OCI-LY7 (cell line): ENCODE data around the gene EFNA5. TPM values are rescaled to one million over a fixed set of nuclear protein-coding genes. Genes with fewer than 3 reads are reported as not detected.

Source experiments
- BruUV-seq: library from RNA; stranded (reverse); fragments of 400-500 nt; replicated peaks from 2 replicates; lab custom pipeline; 2021; lab: Mats Ljungman, UMichigan
- CTCF ChIA-PET: fragments of 300-600 bp; sonication (Branson Sonifier 250); formaldehyde crosslinking; loops from one replicate; lab custom pipeline; 2022; ENCODE audit warnings: antibody characterized with exemption; ENCODE audit not compliant: unreplicated experiment; lab: Charles Lee
- POLR2A ChIA-PET: fragments of 300-600 bp; sonication (Branson Sonifier 250); formaldehyde crosslinking; loops from one replicate; lab custom pipeline; 2022; ENCODE audit warnings: antibody characterized with exemption; lab: Charles Lee
- DNase-seq: peaks from one replicate; pipeline ENCODE4 v3.0.0-alpha.2; 2015; ENCODE audit warnings: low spot score
- H2AFZ ChIP-seq: fragments of 200-600 bp; sonication (generic), shearing (Covaris generic); 2 replicates; pipeline ENCODE4 v1.6.1; 2014; ENCODE audit warnings: mild to moderate bottlenecking, antibody characterized with exemption, low read length, moderate library complexity
- H3K27ac ChIP-seq: fragments of 200-600 bp; sonication (generic); 2 replicates; pipeline ENCODE4 v1.5.1; 2014; ENCODE audit warnings: mixed run types, low read depth, mild to moderate bottlenecking, moderate library complexity, low read length, inconsistent platforms; ENCODE audit not compliant: poor library complexity, severe bottlenecking
- H3K36me3 ChIP-seq: fragments of 200-600 bp; sonication (generic); 2 replicates; pipeline ENCODE4 v1.6.1; 2014; ENCODE audit warnings: mild to moderate bottlenecking, antibody characterized with exemption, low read length, moderate library complexity, mixed read lengths; ENCODE audit not compliant: insufficient read depth
- H3K4me1 ChIP-seq: fragments of 200-600 bp; sonication (generic); 2 replicates; pipeline ENCODE4 v1.5.1; 2014; ENCODE audit warnings: mild to moderate bottlenecking, low read length; ENCODE audit not compliant: insufficient read depth, poor library complexity, severe bottlenecking
- H3K4me2 ChIP-seq: fragments of 200-600 bp; sonication (generic); 2 replicates; pipeline ENCODE4 v1.6.1; 2014; ENCODE audit warnings: mild to moderate bottlenecking, low read length
- H3K4me3 ChIP-seq: fragments of 200-600 bp; sonication (generic); 2 replicates; pipeline ENCODE4 v1.5.1; 2014; ENCODE audit warnings: mild to moderate bottlenecking, low read depth, low read length; ENCODE audit not compliant: poor library complexity, severe bottlenecking
- H3K79me2 ChIP-seq: fragments of 200-600 bp; sonication (generic); 2 replicates; pipeline ENCODE4 v1.6.1; 2016; ENCODE audit warnings: low read depth, mild to moderate bottlenecking, low read length, moderate library complexity, mixed read lengths; ENCODE audit not compliant: insufficient read depth
- H3K9me2 ChIP-seq: fragments of 200-600 bp; sonication (generic); 2 replicates; pipeline ENCODE4 v1.6.1; 2016; ENCODE audit warnings: mild to moderate bottlenecking, low read length, mixed read lengths; ENCODE audit not compliant: insufficient read depth
- H3K9me3 ChIP-seq: fragments of 200-600 bp; sonication (generic); 2 replicates; pipeline ENCODE4 v1.6.1; 2014; ENCODE audit warnings: mild to moderate bottlenecking, mixed run types, low read length, mixed read lengths
- H4K20me1 ChIP-seq: fragments of 200-600 bp; sonication (generic); 2 replicates; pipeline ENCODE4 v1.6.1; 2014; ENCODE audit warnings: mild to moderate bottlenecking, antibody characterized with exemption, low read length, moderate library complexity, mixed read lengths; ENCODE audit not compliant: insufficient read depth
- CTCF ChIP-seq: fragments of 200-600 bp; sonication (generic); conservative IDR thresholded peaks from 2 replicates; pipeline ENCODE4 v1.5.1; 2014; ENCODE audit warnings: mild to moderate bottlenecking, antibody characterized with exemption, low read length, moderate library complexity, mixed read lengths
- EZH2phosphoT487 ChIP-seq: fragments of 200-600 bp; sonication (generic); IDR thresholded peaks from 2 replicates; pipeline ENCODE4 v1.6.1; 2018; ENCODE audit warnings: low read depth, borderline replicate concordance, mild to moderate bottlenecking, mixed run types, antibody characterized with exemption, low read length, moderate library complexity, mixed read lengths
- intact Hi-C: fragments of 100-400 bp; cut with micrococcal nuclease; formaldehyde crosslinking; loops from one replicate; pipeline ENCODE4 v1.10.0; 2022; ENCODE audit not compliant: unreplicated experiment
- total RNA-seq, 2 experiments: library from RNA; depleted of rRNA in 1 of 2; stranded (reverse); fragments of >200 nt in 1 of 2; shearing (Covaris generic) in 1 of 2; gene quantifications; 2 replicates each; pipeline ENCODE4 v1.2.3, GENCODE V29; 2014 to 2022

Gene EFNA5
- total RNA-seq, 2 experiments from 2014 or later = 2.1 to 3.1 TPM

GRCh38 chr5:107487056-107487542, 183.6 kb downstream of the EFNA5 start:
- Histone ChIP-seq H3K36me3 (no peaks in the 10 kb centered on the region), H3K79me2 (no peaks in the 10 kb centered on the region), H3K4me2 (no peak overlapping the region), H3K9me2 (no peaks in the 10 kb centered on the region), H3K9me3 (no peaks in the 10 kb centered on the region; the same call in 1 of the 2 replicates), H3K27ac (no peak overlapping the region), H4K20me1 (no peaks in the 10 kb centered on the region), H3K4me1 (peaks cover 28% of the 10 kb centered on the region), H3K4me3 (no peak overlapping the region), H2AFZ (peak overlapping the region; percentile 48; the same call in 1 of the 2 replicates)
- CTCF ChIA-PET = interaction anchor here (0.6 kb wide), 1 partner anchor 167 kb away, joined by 3 read pairs; no protein-coding TSS in a partner anchor
- intact Hi-C loops = no loop called here
- DNase-seq = no peak
- no TSS peak for BruUV-seq
- TF ChIP-seq EZH2phosphoT487 (no peak), CTCF (no peak)
- POLR2A ChIA-PET = interaction anchor here (0.7 to 2.2 kb wide), 9 partner anchors 9 to 52 kb away, joined by 3 to 10 read pairs (median 5); no protein-coding TSS in a partner anchor

- DNase-seq = no peak
- CTCF ChIA-PET = no interaction called here
- POLR2A ChIA-PET = interaction anchor here (0.6 to 2.2 kb wide), 8 partner anchors 10 to 198 kb away, joined by 3 to 10 read pairs (median 5); no protein-coding TSS in a partner anchor
Observed at GRCh38 chr5:107486489-107486888, 184.2 kb downstream of the EFNA5 start.

More at GRCh38 chr5:107486489-107486888, 184.2 kb downstream of the EFNA5 start:
- BruUV-seq = no TSS peak
- Histone ChIP-seq H3K4me2 (no peak overlapping the region), H3K4me1 (peaks cover 28% of the 10 kb centered on the region), H3K4me3 (no peak overlapping the region), H3K9me2 (no peaks in the 10 kb centered on the region), H4K20me1 (no peaks in the 10 kb centered on the region), H3K9me3 (no peaks in the 10 kb centered on the region; the same call in 1 of the 2 replicates), H3K27ac (no peak overlapping the region), H3K36me3 (no peaks in the 10 kb centered on the region), H3K79me2 (no peaks in the 10 kb centered on the region), H2AFZ (peak overlapping the region; percentile 48; the same call in 1 of the 2 replicates)
- TF ChIP-seq EZH2phosphoT487 = no peak
- no peak for TF ChIP-seq CTCF
- intact Hi-C loops = no loop called here
